Fibroblast of skin of back (primary cell): ENCODE measurements around the gene COLEC12.

Source experiments
- DNase-seq: peaks from one replicate; pipeline ENCODE4 v3.0.0-alpha.2; 2013

Gene COLEC12

GRCh38 chr18:269480-270095 is 230.9 kb downstream of the COLEC12 start:
- no peak for DNase-seq

- DNase-seq, result peak; percentile 92
Observed at GRCh38 chr18:267688-268552, 232.6 kb downstream of the COLEC12 start, which contains the start of gene THOC1. TSS of gene THOC1 (minus strand) at chr18:268047. CDS start at chr18:268019, 28 bp downstream.

- no peak for DNase-seq
Observed at GRCh38 chr18:267380-267687, 233.2 kb downstream of the COLEC12 start.
